GM19463 (cell line): ENCODE data around the gene GCGR.
"Not testable (repeated sequence)": the region's sequence is repeated elsewhere in the genome, so short reads cannot be mapped to it uniquely, and the experiment has no call there.

ENCODE experiments used
- ATAC-seq: cut with Tn5 transposase; IDR thresholded peaks from one replicate; pipeline ENCODE4 v1.9.1; 2021; ENCODE audit warnings: mild to moderate bottlenecking, moderate library complexity; ENCODE audit not compliant: unreplicated experiment

The GCGR gene

DNA sequence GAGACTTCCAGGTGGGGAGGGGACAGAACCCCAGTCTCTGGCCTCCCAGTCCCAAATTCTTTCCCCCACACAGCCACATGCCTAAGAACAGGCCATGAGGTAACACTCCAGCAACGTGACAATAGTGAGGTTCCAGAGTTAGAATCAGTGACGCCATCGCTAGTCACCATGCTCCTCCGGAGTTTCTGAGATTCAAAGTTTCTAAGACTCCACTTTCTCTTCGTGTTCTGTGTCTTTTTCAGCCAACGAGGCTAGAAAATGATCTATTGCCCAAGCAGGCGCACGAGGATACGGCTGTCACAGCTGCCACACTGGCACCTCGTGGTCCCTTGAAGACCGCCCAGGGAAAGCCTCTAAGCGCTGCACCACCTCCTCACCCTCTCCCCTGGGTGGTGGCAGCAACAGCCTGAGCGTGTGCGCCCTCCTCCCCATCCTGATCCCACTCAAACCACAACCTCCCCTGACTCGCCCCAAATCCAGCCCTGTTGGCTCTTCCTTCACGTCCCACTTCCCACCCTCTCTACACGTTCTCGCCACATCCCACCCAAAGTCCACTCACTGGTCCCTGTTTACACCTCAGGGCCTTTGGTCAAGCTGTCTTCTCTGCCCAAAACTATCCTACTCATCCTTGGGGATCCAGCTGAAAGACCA, 28.1 kb downstream of the GCGR start:
- no peak for ATAC-seq

DNA sequence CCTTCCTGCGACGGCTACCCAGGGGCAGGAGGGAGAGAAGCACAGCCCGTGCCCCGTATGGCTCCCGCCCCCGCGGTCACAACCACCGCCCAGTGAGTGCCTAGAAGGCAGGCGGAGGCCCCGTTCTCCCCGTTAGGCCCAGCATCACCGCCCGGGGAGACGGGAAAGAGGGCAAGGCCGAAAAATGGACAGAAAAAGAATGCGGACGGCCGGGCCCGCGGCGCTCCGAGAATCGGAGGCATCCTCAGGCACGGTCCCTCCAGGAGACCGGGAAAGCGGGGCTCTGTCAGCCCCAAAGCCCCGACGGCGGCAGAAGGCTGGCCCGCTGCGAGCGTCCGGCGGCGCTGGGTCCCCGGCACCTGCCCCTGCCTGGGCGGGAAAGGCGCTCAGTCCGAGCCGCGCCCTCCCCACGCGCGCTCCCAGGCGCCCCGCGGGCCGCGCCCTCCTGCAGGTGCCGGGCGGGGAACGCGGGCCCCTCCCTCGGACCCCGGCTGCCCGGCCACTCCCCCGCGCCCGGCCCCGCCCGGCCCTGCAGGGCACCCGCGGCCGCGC, 28.7 kb downstream of the GCGR start:
- ATAC-seq = peak; percentile 16

DNA sequence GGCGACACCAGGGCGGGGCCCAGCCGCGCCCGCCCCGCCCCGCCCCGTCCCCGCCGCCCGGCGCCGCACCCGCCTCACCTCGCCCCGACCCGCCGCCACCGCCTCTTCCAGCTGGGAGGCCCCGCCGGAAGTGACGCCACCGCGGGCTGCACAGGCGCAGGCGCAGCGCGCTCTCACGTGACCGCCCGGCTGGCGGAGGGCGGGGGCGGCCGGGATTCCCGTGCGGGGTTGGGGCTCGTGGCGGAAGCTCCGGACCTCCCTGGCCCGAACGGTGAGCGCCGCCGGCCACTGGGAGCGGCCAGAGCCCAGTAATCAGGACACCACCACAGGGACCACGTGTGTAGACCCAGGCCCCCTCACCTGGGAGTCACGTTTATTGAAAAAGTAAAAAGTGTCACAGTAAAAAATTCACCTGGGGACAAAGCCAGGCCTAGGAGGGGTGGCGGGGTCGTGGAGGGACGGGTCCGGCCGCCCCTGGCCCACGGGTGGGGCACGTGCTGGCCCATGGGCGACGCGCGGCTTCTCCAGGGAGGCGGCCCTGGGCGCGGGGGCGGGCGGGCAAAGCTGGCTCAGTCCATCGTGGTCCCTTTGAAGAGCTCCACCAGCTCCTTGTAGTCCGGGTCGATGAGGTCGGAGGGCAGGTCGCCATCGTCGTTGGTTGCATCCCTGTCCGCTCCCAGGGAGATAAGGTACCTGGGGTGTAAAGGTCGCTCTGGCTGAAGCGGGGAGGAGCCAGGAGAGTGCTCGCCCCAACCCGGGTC, 29.4 kb downstream of the GCGR start, which contains the start of gene MCRIP1:
TSS of gene MCRIP1 (minus strand) at position 132 of the 761 bp plus-strand sequence. CDS start 8,785 bp downstream, outside the sequence.
- peak; percentile 78 for ATAC-seq

DNA sequence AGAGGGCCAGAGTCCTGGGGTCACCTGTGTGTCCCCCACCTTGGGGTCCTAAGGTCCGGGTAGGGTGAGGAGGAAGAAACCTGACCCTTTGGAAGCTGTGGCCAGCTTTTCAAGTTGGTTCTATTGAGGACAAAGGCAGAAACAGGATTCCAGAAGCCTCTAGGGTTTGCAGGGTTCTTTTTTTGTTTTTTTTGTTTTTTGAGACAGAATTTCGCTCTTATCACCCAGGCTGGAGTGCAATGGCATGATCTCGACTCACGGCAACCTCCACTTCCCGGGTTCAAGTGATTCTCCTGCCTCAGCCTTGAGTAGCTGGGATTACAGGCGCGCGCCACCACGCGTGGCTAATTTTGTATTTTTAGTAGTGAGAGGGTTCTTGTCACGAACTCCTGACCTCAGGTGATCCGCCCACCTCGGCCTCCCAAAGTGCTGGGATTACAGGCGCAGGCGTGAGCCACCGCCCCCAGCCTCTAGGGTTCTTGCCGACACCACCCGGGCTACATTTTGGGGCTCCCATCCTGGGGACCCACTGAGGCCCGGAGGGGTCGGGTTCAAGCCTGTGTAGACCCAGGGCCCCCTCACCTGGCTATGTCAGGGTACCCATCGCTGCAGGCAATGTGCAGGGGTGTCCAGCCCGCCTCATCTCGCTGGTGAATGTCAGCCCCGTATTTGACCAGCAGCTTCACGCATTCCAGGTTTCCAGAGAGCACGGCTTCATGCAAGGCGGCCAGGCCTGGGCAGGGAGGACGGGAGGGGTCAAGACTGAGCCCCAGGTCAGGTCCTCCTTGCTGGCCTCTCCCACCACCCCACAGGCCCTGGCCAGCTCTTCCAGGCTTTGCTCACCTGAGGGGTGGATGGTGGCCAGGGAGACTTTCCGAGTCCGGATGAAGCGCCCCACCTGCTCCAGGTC, 30.2 kb downstream of the GCGR start:
- ATAC-seq = no peak

DNA sequence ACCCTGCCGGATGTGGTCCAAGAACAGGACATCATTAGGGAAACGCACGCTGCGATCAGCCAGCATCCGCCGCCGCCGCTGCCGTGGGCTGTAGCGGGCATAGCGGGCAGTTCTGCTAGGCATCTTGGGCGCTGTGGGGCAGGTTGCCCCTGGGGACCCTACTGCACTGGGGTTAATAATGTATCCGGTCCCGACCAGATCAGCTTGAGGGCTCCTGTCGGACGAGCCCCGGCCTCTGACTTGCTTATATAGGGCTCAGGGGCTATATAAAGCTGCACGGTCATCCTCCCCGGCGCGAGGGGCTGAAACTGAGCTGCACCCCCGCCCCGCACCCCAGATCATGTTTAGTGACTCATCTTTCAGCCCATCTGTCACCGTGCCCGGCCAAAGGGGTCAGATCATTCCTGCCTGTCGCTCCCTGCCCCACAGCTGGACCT, 30.9 kb downstream of the GCGR start, which contains the start of gene PPP1R27:
TSS of gene PPP1R27 (minus strand) at position 220 of the 437 bp plus-strand sequence. CDS start at position 123, 97 bp downstream.
- ATAC-seq = no peak

DNA sequence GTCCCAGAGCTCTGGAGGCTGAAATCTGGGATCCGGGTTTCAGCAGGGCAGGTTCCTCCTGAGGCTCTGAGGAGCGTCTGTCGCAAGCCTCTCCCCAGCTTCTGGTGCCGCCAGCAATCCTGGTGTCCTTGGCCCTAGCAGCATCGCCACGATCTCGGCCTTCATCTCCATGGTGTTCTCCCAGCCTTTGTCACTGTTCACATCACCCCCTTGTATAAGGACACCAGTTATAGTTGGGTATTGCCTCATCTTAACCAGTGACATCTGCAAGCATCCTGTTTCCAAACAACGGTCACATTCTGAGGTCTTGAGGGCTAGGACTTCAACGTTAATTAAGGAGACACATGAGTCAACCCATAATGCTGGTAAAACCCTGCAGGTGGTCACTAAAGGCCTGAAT, 33.7 kb downstream of the GCGR start:
- ATAC-seq = no peak

DNA sequence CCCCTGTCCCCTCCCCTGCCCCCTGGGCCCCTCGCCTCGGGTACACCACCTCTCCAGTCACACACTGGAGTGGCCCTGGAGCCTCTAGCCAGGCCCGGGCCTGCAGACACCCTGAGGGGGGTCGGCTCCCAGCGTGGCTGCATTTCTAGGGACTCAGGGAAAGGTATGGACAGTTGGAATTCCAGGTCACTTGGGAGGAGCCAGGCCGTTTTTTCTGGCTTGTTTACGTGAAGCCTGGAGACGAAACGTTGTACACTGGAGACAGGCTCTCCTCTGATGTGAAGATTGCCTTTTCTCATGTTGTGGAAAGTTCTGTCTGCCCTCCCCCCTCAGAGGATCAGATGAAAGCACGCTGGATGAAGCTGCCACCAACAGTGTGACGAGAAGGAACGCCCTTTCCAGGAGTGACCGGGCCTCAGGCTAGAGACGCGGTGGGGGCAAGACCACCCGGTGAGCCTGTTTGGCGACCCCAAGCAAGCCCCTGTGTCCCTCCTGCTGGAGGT, 34.9 kb downstream of the GCGR start:
- ATAC-seq = no peak

DNA sequence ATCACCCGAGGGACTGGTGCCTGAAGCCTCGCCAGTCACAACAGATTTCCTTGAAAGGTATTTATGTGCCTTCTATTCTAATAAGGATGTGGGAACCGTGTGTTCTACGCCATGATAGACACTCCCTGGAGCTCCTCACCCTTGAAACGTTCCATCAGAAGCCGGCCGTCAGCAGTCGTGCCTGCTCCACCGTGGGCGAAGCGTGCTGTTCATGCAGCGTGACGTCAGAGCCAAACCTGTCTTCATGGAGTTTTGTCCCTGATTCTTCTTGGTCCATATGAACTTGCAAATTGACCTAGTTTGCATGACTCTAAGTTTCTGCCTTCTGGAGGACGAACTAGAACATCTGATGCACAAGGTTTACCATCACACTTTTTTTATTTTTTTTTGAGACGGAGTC, 35.4 kb downstream of the GCGR start:
- no peak for ATAC-seq

DNA sequence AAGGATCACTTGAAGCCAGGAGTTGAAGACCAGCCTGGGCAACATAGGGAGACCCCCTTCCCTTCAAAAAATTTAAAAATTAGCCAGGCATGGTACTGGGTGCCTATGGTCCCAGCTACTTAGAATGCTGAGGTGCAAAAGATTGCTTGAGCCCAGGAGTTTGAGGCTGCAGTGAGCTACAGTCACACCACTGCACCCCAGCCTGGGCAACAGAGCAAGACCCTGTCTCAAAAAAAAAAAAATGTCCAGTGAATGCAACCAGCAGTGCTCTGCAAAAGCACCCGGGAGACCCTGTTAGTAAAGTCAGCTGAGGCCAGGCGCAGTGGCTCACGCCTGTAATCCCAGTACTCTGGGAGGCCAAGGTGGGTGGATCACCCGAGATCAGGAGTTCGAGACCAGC, 36.1 kb downstream of the GCGR start:
- ATAC-seq = not testable (repeated sequence)

DNA sequence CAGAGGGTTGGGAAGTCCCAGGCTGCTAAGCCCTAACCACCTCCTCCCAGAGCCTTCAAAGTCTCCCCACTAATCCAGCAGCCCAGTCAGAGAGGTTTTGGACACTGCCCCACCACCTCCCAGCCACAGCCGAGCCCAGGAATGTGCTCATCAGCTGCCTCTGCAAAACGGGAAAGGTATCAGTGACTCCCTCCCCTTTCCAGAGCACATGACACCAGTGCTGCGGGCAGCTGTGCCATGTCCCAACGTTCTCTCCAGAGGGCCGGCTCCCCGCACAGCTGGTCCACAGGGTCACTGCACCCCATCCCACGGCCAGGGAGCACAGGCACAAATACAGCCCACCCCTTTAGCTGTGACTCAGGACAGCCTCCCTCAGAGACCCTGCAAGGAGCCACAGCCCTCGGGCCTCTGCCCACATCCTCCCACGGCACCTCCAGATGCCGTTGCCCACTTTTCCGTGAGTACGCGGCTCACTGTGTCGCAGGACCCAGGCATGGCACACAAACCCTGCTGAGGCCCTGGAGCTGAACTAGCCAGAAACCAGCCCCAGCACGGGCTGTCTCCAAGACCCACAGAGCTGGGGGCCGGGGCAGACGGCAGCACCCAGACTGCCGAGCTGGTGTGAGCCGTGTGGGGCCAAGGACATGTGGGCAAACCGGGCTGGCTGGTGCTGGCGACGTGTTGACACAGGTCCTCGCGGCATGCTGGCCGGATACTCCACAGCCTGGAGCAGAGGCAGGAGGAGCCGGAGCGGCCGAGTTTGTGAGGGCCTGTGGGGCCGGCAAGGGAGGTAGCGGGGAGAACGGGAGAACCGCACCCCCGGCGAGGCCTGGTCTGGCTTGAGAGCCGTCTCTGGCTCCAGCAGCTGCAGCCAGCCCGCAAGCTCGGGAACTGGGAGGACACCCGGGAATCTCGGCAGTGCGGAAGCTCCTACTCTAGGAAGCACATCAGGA, 37.2 kb downstream of the GCGR start:
- no peak for ATAC-seq

DNA sequence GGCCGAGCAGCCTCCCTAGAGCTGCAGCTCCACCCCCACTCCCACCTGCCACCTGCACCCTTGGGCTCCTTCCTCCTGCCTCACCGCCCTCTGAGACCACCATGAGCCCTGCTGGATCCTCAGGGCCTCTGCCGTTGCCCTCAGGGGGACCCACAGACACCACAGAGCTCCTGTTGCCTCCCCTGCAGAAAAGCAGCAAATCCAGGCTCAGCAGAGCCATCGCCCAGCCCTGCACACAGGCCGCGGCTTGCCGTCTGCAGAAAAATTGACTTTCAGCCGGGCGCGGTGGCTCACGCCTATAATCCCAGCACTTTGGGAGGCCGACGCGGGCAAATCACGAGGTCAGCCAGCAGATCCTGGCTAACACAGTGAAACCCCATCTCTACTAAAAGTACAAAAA, 37.9 kb downstream of the GCGR start:
- no peak for ATAC-seq

DNA sequence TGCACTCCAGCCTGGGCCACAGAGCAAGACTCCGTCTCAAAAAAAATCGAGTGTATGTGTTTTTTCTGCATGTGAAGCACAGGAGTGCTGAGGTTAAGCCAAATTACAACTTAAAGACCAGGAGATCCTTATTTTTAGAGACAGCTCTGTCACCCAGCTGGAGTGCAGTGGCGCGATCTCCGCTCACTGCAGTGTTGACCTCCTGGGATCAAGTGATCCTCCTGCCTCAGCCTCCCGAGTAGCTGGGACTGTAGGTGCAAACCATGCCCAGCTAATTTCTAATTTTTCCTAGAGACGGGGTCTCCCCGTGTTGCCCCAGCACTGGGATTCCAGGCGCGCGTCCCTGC, 38.4 kb downstream of the GCGR start:
- no peak for ATAC-seq

DNA sequence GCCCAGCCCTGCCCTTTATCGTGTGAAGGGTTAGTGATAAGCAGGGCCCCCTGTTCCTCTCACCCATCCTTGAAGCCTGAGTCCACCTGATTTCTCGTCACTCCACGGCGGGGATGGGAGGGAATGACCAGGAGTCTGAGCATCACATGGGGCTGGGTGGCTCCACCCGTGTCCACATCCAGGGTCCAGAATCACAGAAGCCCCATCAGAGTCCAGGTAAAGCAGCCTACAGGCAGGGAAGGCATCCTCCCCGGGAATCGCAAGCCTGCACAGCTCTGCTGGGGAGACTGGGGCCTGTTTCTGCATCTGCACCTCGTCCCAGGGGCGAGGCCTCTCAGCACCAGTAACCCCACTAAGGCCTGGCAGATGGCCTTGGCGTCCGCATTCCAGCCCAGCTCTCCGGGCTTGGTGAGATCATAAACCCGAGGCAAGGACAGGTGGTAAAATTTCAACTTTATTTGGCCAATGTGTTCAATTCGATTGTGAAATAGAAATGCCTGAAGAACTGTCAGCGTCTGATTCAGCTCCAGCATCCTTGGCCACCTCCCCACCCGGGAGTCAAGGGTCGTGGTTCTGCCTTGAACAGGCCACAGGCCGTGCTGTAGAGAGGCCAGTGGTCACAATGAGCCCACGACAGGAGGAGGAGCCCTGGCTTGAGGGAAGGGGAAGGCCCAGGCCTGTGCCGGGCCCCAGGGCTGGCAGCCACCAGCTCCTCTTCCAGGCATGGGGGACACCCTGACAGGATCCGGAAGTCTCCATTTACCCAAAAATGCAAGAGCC, 39.0 kb downstream of the GCGR start:
- no peak for ATAC-seq

DNA sequence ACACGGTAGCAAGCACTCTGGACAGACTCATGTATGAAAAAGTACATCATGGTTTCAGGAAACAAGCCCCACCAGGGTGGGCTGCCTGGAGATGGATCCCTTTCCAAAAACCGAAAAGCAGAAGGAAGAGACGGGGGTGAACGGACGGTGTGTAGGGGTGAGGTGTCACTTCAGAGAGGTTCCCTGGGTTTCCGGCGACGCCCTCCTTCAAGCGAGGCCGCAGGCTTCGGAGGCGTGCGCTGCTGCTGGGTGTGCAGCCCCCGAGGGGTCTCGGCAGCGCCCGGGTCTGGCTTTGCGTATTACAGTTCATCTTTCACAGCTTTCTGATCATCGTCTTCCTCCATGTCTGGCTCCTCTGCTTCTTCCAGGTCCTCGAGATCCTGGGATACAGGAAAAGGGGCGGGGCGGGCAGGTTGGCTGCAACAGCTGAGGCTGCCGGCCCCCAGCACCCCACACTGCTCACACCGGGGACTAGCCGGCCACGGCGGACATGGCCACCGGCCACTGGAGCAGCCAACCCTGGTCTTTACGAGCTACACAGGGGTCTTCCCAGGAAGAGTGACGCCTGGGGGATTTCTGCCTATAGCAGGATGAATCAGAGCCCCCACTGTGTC, 39.9 kb downstream of the GCGR start:
- no peak for ATAC-seq

DNA sequence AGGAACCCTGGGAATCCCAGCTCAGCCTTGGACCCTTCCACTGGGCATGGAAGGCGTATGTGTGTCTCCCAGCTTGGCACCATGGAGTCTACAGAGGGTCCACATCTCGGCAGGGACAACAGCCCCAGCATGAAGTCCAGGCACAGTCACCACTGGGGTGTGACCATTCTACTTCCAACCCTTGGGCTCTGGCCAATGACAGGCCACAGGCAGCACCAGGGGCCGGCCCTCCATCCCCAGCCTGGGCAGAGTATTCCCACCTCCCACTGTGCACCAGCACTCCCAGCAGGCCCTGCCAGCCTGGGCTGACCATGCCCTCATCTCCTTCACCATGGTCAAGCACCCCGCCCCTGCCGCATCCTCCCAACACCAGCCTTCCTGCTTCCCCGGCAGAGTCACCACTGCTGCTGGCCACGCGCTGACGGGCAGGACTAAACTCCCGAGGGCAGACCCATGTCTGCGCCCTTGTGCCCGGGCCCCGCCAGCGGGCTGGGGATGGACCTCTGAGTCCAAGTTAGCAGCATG, 40.4 kb downstream of the GCGR start:
- no peak for ATAC-seq

DNA sequence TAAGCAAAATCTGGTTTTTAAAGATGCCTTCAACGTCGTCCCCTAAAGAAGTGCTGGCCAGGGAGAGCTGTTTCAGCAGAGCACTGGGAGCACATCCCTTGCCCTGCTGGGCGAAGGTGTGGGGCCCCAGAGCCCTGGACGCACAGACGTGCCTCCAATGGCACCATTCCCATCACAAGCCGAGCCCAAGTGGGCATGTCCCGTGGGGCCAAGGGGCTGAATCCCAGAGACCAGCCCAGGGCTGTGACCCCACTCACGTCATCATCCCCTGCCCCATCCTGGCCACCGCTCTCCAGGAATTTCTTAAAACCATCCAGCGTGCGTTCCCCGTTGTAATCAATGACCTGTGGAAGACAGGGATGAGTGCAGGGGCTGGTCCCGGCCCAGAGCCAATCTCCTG, 40.9 kb downstream of the GCGR start:
- ATAC-seq = no peak

DNA sequence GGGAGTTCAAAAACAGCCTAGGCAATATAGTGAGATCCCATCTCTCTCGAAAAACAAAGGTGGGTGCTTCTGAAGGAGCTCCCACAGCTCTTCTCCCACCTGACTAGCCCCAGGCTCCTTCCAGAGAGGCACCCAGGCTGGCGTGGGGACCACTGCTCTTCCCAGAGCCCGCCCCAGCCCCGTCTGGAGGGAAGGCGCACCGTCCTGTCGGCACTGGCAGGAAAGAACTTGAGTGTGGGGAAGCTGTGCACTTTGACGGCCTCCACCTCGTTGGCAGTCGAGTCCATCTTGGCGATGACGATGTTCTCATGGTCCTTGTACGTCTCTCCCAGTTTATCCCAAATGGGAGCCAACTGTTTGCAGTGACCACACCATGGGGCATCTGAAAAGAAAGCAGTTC, 41.4 kb downstream of the GCGR start:
- ATAC-seq = no peak
